NCI-H2196 (cell line): ENCODE data around the gene RSPH3.
A peak's percentile ranks its signal among the peaks of the same experiment; 100 is the strongest.
"Not testable (repeated sequence)": the region's sequence is repeated elsewhere in the genome, so short reads cannot be mapped to it uniquely, and the experiment has no call there.

Source experiments
- DNase-seq: peaks from one replicate; lab custom pipeline; 2025; ENCODE audit not compliant: unreplicated experiment; lab: John Stamatoyannopoulos, UW

The RSPH3 gene

GRCh38 chr6:158978757-158979156 lies 21.2 kb downstream of the RSPH3 start:
- no peak for DNase-seq

GRCh38 chr6:158977382-158977781 lies 22.6 kb downstream of the RSPH3 start:
- DNase-seq, result no peak

GRCh38 chr6:158972241-158973233 lies 27.5 kb downstream of the RSPH3 start:
- peak; percentile 47 for DNase-seq

- DNase-seq, result no peak
Measured at GRCh38 chr6:158970640-158971275, 29.2 kb downstream of the RSPH3 start.

GRCh38 chr6:158969148-158969547 lies 30.9 kb downstream of the RSPH3 start:
- no peak for DNase-seq

GRCh38 chr6:158963020-158963808 lies 36.8 kb downstream of the RSPH3 start:
- no peak for DNase-seq

GRCh38 chr6:158962371-158962770 lies 37.6 kb downstream of the RSPH3 start:
- no peak for DNase-seq

- DNase-seq, result no peak
Measured at GRCh38 chr6:158960026-158960425, 40.0 kb downstream of the RSPH3 start.

- DNase-seq, result no peak
Measured at GRCh38 chr6:158959552-158959951, 40.5 kb downstream of the RSPH3 start.

GRCh38 chr6:158958504-158959386 lies 41.3 kb downstream of the RSPH3 start:
- no peak for DNase-seq

- no peak for DNase-seq
Measured at GRCh38 chr6:158955255-158955654, 44.7 kb downstream of the RSPH3 start.

- DNase-seq, result no peak
Measured at GRCh38 chr6:158954753-158955152, 45.2 kb downstream of the RSPH3 start.

GRCh38 chr6:158952011-158952410 lies 48.0 kb downstream of the RSPH3 start:
- not testable (repeated sequence) for DNase-seq

- not testable (repeated sequence) for DNase-seq
Measured at GRCh38 chr6:158951565-158951964, 48.4 kb downstream of the RSPH3 start.

- DNase-seq, result no peak
Measured at GRCh38 chr6:158947284-158947683, 52.7 kb downstream of the RSPH3 start.

- DNase-seq, result no peak
Measured at GRCh38 chr6:158943380-158944032, 56.5 kb downstream of the RSPH3 start.

- DNase-seq, result no peak
Measured at GRCh38 chr6:158942349-158942748, 57.7 kb downstream of the RSPH3 start.

GRCh38 chr6:158941246-158941645 lies 58.8 kb downstream of the RSPH3 start:
- DNase-seq, result no peak

- DNase-seq, result no peak
Measured at GRCh38 chr6:158939255-158940159, 60.5 kb downstream of the RSPH3 start.
